ENCODE measurements around the gene OR5A2. TPM values are rescaled to one million over a fixed set of nuclear protein-coding genes. Genes with fewer than 3 reads are reported as not detected.
"Not testable (repeated sequence)": the region's sequence is repeated elsewhere in the genome, so short reads cannot be mapped to it uniquely, and the experiment has no call there.

Gene OR5A2
- total RNA-seq, 2 experiments from 2014 or later, result not detected

DNA sequence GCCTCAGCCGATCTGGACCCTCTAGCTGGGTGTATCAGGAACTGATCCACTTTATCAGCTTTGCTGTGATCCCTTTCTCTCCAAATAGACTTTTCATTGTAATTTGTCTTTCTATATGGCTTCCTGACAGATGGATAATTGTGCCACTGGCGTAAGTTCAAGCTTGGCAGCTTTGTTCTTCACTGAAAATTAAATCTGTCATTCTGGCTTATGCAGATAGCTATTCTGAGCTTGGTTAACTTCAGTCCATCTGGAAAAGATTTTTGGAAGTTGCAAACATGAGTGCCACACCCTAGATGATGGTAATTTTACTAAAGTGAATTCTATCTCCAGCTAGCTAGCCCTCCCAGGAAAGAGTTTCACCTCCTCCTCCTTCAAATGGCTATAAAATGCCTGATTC lies 8.1 kb downstream of the OR5A2 start:
- Mint-ChIP-seq H3K4me1 (peaks cover 14% of the 10 kb centered on the region), H3K4me3 (no peak overlapping the region), H3K27ac (no peak overlapping the region), H3K27me3 (peaks cover 4% of the 10 kb centered on the region), H3K9me3 (no peaks in the 10 kb centered on the region), H3K36me3 (no peaks in the 10 kb centered on the region)
- DNase-seq (no peak), ATAC-seq (ENCODE audit: low read depth) (no peak)
- POLR2A ChIA-PET, result no interaction called here

DNA sequence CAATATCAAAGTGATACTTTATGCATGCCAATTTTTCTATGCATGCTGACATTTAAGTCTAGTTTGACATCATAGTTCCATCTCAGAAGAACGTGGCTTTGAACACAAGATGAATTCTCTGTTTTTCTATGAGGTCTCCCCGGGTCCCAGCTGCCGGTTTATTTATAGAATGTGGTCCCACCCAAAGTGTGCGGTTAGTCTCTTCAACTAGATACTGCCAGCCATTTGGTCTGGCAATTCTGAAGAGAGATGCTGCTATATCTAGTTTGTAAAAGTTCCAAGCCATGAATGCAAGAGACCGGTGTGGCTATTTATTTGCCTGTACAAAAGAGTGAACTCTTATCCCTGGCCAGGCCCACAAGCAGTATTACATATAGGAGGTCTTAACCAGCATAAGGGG lies 9.2 kb downstream of the OR5A2 start:
- H3K27me3 Mint-ChIP-seq, result peaks cover 4% of the 10 kb centered on the region
- POLR2A ChIA-PET, result no interaction called here
- H3K36me3 Mint-ChIP-seq, result no peaks in the 10 kb centered on the region
- no peak for ATAC-seq (ENCODE audit: low read depth)
- H3K27ac Mint-ChIP-seq, result peak overlapping the region; percentile 1
- H3K4me1 Mint-ChIP-seq, result peaks cover 7% of the 10 kb centered on the region
- H3K4me3 Mint-ChIP-seq, result no peak overlapping the region
- DNase-seq, result no peak
- H3K9me3 Mint-ChIP-seq, result peaks cover 2% of the 10 kb centered on the region

DNA sequence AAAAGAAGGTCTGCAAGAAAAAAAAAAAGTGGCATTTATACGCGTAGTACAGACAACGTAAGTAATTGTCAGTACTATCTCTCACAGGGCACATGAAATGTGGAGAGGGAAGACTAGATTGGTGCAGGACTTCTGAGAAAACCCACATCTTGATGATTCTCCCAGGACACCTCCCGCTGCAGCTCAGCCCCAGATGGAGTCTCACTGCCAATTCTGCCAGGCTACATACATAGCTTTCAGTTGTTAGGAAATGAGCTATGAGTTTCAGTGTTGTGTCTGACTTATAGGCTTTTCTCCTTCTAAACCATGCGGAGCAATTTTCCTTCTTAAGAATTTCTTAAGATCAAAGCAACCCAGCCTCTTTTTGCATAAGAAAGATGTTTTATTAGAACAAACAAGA lies 9.6 kb downstream of the OR5A2 start:
- DNase-seq, result no peak
- Mint-ChIP-seq H3K27ac (no peak overlapping the region), H3K36me3 (no peaks in the 10 kb centered on the region), H3K9me3 (peaks cover 2% of the 10 kb centered on the region), H3K4me3 (no peak overlapping the region), H3K27me3 (peaks cover 4% of the 10 kb centered on the region), H3K4me1 (peaks cover 7% of the 10 kb centered on the region)
- no peak for ATAC-seq (ENCODE audit: low read depth)
- POLR2A ChIA-PET, result no interaction called here

DNA sequence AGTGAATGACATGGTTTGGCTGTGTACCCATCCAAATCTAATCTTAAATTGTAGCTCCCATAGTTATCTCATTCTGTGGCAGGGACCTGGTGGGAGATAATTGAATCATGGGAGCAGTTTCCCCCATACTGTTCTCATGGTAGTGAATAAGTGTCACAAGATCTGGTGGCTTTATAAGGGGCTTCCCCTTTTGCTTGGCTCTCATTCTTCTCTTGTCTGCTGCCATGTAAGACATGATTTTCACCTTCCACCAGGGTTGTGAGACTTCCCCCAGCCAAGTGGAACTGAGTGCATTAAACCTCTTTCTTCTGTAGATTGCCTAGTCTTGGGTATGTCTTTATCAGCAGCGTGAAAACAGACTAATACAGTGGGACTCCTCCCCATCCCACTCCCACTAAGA lies 11.1 kb downstream of the OR5A2 start:
- ATAC-seq (ENCODE audit: low read depth) (no peak), DNase-seq (no peak)
- H3K27ac Mint-ChIP-seq, result no peak overlapping the region
- H3K4me1 Mint-ChIP-seq, result peaks cover 7% of the 10 kb centered on the region
- POLR2A ChIA-PET, result no interaction called here
- peaks cover 2% of the 10 kb centered on the region for H3K9me3 Mint-ChIP-seq
- H3K36me3 Mint-ChIP-seq, result no peaks in the 10 kb centered on the region
- H3K4me3 Mint-ChIP-seq, result no peak overlapping the region
- peaks cover 4% of the 10 kb centered on the region for H3K27me3 Mint-ChIP-seq

DNA sequence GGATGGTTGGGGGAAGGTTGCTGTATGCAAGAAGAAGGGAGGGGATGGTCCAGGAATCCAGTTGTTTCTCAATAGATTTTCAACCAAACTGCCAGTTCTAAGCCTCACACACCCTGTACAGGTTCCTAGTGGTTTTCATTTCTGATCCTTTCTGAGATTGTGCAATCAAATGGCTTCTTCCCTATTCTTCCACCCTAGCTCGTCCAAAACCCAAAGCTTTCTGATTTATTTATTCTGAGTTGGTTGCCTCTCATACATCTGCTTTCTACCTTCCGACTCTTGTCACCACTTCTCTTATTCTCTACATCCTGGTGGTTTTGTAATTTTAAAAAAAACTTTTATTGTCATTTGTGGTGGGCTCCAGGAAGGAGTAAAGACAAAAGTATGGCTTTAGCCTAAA lies 12.6 kb downstream of the OR5A2 start:
- ATAC-seq (ENCODE audit: low read depth) (no peak), DNase-seq (no peak)
- Mint-ChIP-seq H3K4me3 (no peak overlapping the region), H3K27ac (no peak overlapping the region), H3K4me1 (peaks cover 7% of the 10 kb centered on the region), H3K36me3 (no peaks in the 10 kb centered on the region), H3K27me3 (peaks cover 4% of the 10 kb centered on the region), H3K9me3 (peaks cover 5% of the 10 kb centered on the region)
- POLR2A ChIA-PET, result no interaction called here

DNA sequence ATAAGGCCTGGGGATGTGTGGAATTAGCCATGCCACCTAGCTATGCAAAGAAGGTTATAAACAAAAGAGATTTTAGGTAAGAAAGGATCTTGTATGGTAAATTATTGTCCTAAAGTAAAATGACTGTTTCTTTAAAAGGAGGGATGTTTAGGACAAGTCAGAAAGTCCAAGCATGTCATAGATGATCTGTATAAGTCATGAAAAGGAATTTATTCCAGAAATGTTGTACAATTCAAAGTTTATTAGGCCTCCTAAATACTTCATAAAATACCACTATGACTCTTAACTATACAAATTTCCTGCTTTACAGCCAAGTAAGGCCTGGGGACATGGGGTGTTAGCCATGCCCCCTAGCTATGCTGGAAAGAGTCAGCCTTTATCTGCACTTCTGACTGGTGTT lies 22.7 kb downstream of the OR5A2 start:
- no peak for ATAC-seq (ENCODE audit: low read depth)
- no peak for DNase-seq
- H3K4me3 Mint-ChIP-seq, result no peak overlapping the region
- H3K4me1 Mint-ChIP-seq, result no peaks in the 10 kb centered on the region
- H3K36me3 Mint-ChIP-seq, result no peaks in the 10 kb centered on the region
- POLR2A ChIA-PET, result no interaction called here
- peaks cover 19% of the 10 kb centered on the region for H3K9me3 Mint-ChIP-seq
- no peaks in the 10 kb centered on the region for H3K27me3 Mint-ChIP-seq
- H3K27ac Mint-ChIP-seq, result no peak overlapping the region

DNA sequence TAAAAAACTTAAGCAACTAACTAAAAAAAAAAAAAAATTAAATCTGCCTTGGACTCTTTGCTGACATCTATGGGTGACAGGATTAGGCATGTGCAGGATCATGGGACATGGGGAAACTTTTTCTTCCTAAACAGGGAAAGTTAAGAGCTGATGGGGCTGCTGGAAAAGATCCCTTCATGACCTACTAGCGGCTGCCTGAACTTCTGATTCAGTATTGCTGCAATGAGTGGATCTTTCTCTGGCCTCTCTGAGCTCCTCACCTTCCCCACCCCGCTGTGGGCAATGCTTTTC lies 25.0 kb downstream of the OR5A2 start:
- H3K4me1 Mint-ChIP-seq, result no peaks in the 10 kb centered on the region
- no peak overlapping the region for H3K4me3 Mint-ChIP-seq
- no peak overlapping the region for H3K27ac Mint-ChIP-seq
- POLR2A ChIA-PET, result no interaction called here
- ATAC-seq (ENCODE audit: low read depth), result no peak
- H3K9me3 Mint-ChIP-seq, result peaks cover 15% of the 10 kb centered on the region
- H3K27me3 Mint-ChIP-seq, result no peaks in the 10 kb centered on the region
- no peaks in the 10 kb centered on the region for H3K36me3 Mint-ChIP-seq
- no peak for DNase-seq

DNA sequence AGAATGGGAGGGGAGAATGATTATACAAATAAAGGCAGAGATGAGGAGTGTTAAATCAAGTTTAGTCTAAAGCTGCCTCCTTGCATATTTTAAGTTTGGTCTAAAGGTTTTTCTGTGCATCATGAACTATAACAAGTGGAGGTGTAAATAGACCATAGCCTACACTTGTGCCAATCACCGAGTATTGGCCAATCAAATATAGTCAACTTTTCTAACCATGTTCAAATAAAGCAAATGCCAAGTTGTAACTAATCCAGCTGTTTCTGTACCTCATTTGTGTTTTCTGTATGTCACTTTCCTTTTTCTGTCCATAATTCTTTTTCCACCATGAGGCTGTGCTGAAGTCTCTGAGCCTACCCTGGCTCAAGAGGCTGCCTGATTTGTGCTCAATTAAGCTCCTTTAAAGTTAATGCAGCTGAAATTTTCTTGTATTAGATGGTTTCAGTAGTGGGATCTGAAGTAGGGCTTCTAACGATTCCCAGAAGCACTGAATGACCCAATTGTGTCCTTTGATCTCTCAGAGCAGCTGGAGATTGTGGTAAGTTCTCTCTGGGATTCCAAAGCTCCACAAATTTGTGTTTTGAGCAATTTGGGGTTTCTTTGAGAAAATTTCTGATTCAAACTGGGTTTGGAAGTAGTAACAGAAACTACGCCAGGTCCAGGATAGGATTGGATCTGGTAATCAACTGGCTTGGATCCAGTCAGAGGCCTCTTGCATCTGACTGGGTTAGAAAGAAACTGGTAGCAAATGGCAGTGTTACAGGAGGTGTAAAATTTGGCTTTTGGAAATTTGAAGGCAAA lies 25.6 kb downstream of the OR5A2 start:
- Mint-ChIP-seq H3K36me3 (no peaks in the 10 kb centered on the region), H3K27me3 (no peaks in the 10 kb centered on the region), H3K4me1 (no peaks in the 10 kb centered on the region), H3K27ac (no peak overlapping the region), H3K9me3 (peaks cover 13% of the 10 kb centered on the region), H3K4me3 (no peak overlapping the region)
- ATAC-seq (ENCODE audit: low read depth), result no peak
- DNase-seq, result no peak
- POLR2A ChIA-PET, result no interaction called here

DNA sequence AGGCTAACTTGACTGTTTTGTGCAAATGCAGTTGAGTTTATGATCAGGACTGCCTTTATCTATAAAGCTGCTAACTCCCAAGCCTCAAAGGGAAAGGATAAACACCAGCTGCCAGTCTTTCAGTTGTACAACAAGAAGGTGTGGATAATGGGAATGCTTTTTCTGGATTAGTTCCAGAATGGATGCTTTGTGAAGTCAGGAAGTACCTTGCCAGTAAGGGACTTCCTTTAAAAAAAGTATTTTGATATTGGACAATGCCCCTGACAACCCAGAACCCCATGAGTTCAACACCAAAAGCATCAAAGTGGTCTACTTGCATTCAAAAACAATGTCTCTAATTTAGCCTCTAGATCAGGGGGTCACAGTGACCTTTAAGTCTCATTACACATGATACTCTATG lies 32.0 kb downstream of the OR5A2 start:
- no peaks in the 10 kb centered on the region for H3K27me3 Mint-ChIP-seq
- peaks cover 1% of the 10 kb centered on the region for H3K9me3 Mint-ChIP-seq
- DNase-seq, result no peak
- H3K27ac Mint-ChIP-seq, result no peak overlapping the region
- no peak for ATAC-seq (ENCODE audit: low read depth)
- POLR2A ChIA-PET, result no interaction called here
- H3K4me1 Mint-ChIP-seq, result no peaks in the 10 kb centered on the region
- no peak overlapping the region for H3K4me3 Mint-ChIP-seq
- no peaks in the 10 kb centered on the region for H3K36me3 Mint-ChIP-seq

DNA sequence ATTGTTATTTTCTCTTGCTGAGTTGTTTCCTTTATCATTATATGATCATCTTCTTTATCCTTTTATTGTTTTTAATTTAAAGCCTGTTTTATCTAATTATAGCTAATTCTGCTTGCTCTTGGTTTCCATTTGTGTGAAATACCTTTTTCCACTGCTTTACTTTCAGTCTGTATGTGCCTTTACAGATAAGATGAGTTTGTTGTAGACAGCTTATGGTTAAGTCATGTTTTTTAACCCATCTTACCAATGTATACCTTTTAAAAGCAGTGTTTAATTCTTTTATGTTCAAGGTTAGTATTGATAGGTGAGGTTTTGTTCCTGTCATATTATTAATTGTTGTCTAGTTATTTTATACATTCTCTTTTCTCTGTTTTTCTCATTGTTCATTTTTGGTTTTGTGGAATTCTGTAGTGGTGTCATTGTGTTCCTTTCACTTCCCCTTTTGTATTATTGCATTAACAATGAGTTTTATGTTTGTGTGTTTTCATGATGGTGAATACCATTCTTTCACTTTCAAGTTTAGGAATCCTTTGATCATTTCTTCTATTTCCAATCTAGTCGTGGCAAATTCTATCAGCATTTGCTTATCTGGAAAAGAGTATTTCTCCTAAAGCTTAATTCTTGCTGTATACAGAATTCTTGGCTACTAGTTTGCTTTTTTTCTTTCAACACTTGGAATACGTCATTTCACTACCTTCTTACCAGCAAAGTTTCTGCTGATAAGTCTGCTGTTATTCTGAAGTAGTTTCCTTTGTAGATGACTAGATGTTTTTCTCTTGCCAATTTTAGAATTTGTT lies 45.8 kb downstream of the OR5A2 start:
- H3K9me3 Mint-ChIP-seq, result no peaks in the 10 kb centered on the region
- no peak for DNase-seq
- POLR2A ChIA-PET, result no interaction called here
- no peak for ATAC-seq (ENCODE audit: low read depth)
- no peaks in the 10 kb centered on the region for H3K4me1 Mint-ChIP-seq
- peaks cover under 1% of the 10 kb centered on the region for H3K27me3 Mint-ChIP-seq
- H3K36me3 Mint-ChIP-seq, result no peaks in the 10 kb centered on the region
- H3K27ac Mint-ChIP-seq, result no peak overlapping the region
- no peak overlapping the region for H3K4me3 Mint-ChIP-seq

DNA sequence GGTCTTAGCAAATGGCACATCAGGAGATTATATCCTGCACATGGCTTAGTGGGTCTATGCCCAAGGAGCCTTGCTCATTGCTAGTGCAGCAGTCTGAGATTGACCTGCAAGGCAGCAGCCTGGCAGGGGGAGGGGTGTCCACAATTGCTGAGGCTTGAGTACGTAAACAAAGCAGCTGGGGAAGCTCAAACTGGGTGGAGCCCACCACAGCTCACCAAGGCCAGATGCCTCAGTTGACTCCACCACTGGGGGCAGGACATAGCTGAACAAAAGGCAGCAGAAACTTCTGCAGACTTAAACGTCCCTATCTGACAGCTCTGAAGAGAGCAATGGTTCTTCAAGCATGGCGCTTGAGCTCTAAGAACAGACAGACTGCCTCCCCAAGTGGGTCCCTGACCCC lies 53.9 kb downstream of the OR5A2 start:
- POLR2A ChIA-PET; H3K4me1 Mint-ChIP-seq; H3K36me3 Mint-ChIP-seq; H3K27me3 Mint-ChIP-seq; ATAC-seq (ENCODE audit: low read depth); H3K4me3 Mint-ChIP-seq; DNase-seq; H3K9me3 Mint-ChIP-seq; H3K27ac Mint-ChIP-seq: not testable (repeated sequence)

DNA sequence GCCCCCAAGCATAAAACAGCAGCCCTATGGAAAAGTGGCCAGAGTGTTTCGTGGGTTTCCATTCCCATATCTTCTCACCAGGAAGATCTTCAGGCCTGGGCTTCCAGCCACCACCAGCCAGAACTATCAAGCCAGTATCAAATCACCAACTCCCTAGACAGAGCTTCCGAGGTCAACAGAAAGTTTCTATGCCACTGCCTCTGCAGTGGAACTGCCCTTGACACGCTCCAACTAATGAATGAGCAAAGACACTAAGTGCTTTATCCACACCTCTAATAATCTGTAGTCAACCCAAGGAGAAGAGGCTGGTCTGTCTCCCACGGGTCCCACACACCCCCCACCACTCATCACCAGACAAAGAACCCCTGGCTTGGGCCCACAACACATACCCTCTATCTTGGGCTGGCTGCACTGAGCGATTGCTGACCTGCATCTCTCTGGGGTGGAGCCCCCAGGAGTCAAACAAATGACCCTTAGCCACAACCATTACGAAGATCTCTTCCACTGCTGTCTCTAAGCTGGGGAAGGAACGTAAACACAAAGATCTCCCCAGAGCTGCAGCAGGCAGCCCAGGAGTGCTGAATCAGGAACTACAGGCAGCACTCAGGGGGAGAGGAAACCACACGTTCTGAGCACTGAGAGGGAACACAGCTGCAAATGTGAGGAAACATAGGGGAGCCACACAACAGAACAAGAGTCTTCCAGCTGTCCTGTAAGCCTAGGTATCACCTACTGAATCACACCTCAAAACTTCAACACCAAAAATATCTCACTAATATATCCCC lies 57.8 kb downstream of the OR5A2 start:
- no peak for DNase-seq
- no peak overlapping the region for H3K4me3 Mint-ChIP-seq
- H3K27me3 Mint-ChIP-seq, result peaks cover 7% of the 10 kb centered on the region
- H3K27ac Mint-ChIP-seq, result no peak overlapping the region
- no peaks in the 10 kb centered on the region for H3K36me3 Mint-ChIP-seq
- no peak for ATAC-seq (ENCODE audit: low read depth)
- POLR2A ChIA-PET, result no interaction called here
- no peaks in the 10 kb centered on the region for H3K4me1 Mint-ChIP-seq
- H3K9me3 Mint-ChIP-seq, result peaks cover 5% of the 10 kb centered on the region
